Fibroblast of mammary gland (primary cell): ENCODE data around the gene PNMT.
"Not testable (repeated sequence)": the region's sequence is repeated elsewhere in the genome, so short reads cannot be mapped to it uniquely, and the experiment has no call there.

Experiments
- DNase-seq: peaks from one replicate; pipeline ENCODE4 v3.0.0-alpha.2; 2010; ENCODE audit warnings: low read depth
- H3K4me3 ChIP-seq: 2 replicates; pipeline ENCODE4 v1.5.1; 2011; ENCODE audit warnings: low read depth, mild to moderate bottlenecking, low read length, moderate library complexity; ENCODE audit not compliant: control insufficient read depth
- CTCF ChIP-seq: conservative IDR thresholded peaks from 2 replicates; pipeline ENCODE4 v1.5.1; 2011; ENCODE audit warnings: low read depth, low read length, inconsistent platforms; ENCODE audit not compliant: control insufficient read depth, insufficient read depth

The PNMT gene

GRCh38 chr17:39704821-39705551 is 36.7 kb downstream of the PNMT start:
- DNase-seq = peak; percentile 17
- peak; percentile 13 for TF ChIP-seq CTCF

GRCh38 chr17:39705786-39706348 is 37.6 kb downstream of the PNMT start:
- H3K4me3 ChIP-seq = no peak overlapping the region
- no peak for TF ChIP-seq CTCF
- DNase-seq = no peak

More at GRCh38 chr17:39704821-39705551, 36.7 kb downstream of the PNMT start:
- no peak overlapping the region for H3K4me3 ChIP-seq

- no peak for DNase-seq
- no peak for TF ChIP-seq CTCF
- no peak overlapping the region for H3K4me3 ChIP-seq
Observed at GRCh38 chr17:39706383-39706782, 38.1 kb downstream of the PNMT start.

- no peak overlapping the region for H3K4me3 ChIP-seq
- no peak for TF ChIP-seq CTCF
- DNase-seq = no peak
Observed at GRCh38 chr17:39706921-39707337, 38.7 kb downstream of the PNMT start.

- no peak for DNase-seq
- H3K4me3 ChIP-seq = no peak overlapping the region
- no peak for TF ChIP-seq CTCF
Observed at GRCh38 chr17:39709319-39709997, 41.2 kb downstream of the PNMT start.

GRCh38 chr17:39709998-39710964 is 42.0 kb downstream of the PNMT start:
- TF ChIP-seq CTCF = no peak
- DNase-seq = no peak
- H3K4me3 ChIP-seq = no peak overlapping the region

GRCh38 chr17:39711071-39711470 is 42.8 kb downstream of the PNMT start:
- not testable (repeated sequence) for DNase-seq, H3K4me3 ChIP-seq
